ENCODE measurements around the gene STXBP1.

DNA sequence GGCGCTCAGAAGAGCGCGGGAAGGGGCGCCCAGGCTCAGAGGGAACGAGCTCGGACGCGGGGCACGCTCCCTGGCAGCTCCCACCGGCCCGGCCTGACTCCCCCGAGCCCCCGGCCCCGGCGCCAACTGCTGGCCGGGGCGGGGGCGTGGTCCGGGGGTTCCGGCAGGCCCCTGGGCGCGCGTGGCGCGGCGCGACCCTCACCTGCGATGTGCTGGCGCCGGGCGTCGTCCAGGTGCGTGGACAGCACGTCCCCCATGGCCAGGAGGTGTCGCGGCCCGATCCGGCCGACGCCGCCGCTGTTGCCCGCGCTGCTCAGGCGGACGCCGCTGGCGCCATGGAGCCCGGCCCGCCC lies 43.5 kb upstream of the STXBP1 start:
- TF ChIP-seq, protein P1, sequence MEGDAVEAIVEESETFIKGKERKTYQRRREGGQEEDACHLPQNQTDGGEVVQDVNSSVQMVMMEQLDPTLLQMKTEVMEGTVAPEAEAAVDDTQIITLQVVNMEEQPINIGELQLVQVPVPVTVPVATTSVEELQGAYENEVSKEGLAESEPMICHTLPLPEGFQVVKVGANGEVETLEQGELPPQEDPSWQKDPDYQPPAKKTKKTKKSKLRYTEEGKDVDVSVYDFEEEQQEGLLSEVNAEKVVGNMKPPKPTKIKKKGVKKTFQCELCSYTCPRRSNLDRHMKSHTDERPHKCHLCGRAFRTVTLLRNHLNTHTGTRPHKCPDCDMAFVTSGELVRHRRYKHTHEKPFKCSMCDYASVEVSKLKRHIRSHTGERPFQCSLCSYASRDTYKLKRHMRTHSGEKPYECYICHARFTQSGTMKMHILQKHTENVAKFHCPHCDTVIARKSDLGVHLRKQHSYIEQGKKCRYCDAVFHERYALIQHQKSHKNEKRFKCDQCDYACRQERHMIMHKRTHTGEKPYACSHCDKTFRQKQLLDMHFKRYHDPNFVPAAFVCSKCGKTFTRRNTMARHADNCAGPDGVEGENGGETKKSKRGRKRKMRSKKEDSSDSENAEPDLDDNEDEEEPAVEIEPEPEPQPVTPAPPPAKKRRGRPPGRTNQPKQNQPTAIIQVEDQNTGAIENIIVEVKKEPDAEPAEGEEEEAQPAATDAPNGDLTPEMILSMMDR (IDR thresholded peaks at IDR 0.05 in 4 of 5, conservative IDR thresholded peaks at IDR 0.05 in 1 of 5): peak in 1 of 5 experiments; percentile 17
- no peak for TF ChIP-seq POLR2A (IDR thresholded peaks at IDR 0.05)

Measured in gastrocnemius medialis (tissue), 4 donors.